Smooth muscle cell of trachea (primary cell): ENCODE measurements around the gene PDE12. TPM values are rescaled to one million over a fixed set of nuclear protein-coding genes. Genes with fewer than 3 reads are reported as not detected.

Source experiments
- total RNA-seq: library from RNA; depleted of rRNA; stranded (reverse); fragments of >200 nt; gene quantifications from 2 replicates; pipeline ENCODE4 v1.2.1, GENCODE V29; 2014

Gene PDE12
- total RNA-seq = 15.0 and 21.7 TPM in 2 replicates

GRCh38 chr3:57555738-57556458, at the start of gene PDE12:
Gene PDE12, plus strand, starts transcription at chr3:57556274. Its CDS starts 106 bp downstream, at chr3:57556380.

GRCh38 chr3:57544181-57545125, 11.6 kb upstream of the PDE12 start, which contains the start of gene DNAH12:
Gene DNAH12, minus strand, starts transcription at chr3:57544344. Its CDS starts 1,474 bp downstream, at chr3:57542870.

GRCh38 chr3:57597127-57597923, 41.3 kb downstream of the PDE12 start, which contains the start of gene ARF4:
Gene ARF4, minus strand, starts transcription at chr3:57597344. Its CDS starts 204 bp downstream, at chr3:57597140.

Other genes starting within 250 kb of the PDE12 start
- under 0.01 and 0.17 TPM in 2 replicates for gene DNAH12, start 11.9 kb upstream of the PDE12 start, total RNA-seq
- gene ARF4, start 41.1 kb downstream of the PDE12 start, total RNA-seq = 183 and 192 TPM in 2 replicates
- gene DENND6A, start 136.8 kb downstream of the PDE12 start, total RNA-seq = 13.2 and 19.2 TPM in 2 replicates
- 42.3 and 51.2 TPM in 2 replicates for gene SLMAP, start 200.0 kb downstream of the PDE12 start, total RNA-seq